ENCODE data around the gene KATNB1.

The KATNB1 gene

GRCh38 chr16:57797526-57798266 lies 62.1 kb downstream of the KATNB1 start:
- no peak for DNase-seq

DNA sequence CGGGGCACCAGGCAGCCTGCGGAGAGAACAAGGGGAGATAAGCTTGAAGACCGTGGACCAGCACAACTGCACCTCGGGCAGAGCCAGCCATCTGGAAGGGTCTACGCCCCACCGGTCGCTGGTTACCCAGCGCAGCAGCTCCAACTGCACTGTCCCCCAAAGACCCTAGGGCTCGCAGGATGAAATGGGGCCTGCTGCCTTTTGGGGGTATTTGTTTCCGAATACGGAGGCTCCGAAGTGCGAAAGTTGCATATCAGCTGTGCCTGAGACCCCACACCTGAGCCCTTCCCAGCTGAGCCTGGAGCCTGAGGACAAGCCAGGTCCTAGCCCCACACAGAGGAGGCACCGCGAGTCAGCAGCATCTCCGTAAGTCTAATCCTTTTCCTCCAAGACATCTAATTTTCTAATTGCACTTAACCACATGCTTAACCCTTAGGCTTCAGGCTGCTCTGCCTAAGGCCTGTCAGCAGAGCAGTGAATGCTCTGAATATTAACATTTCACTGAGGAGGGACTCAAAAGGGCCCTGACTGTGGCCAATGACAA lies 62.8 kb downstream of the KATNB1 start:
- no peak for DNase-seq

- no peak for DNase-seq
Measured at GRCh38 chr16:57798953-57799599, 63.5 kb downstream of the KATNB1 start.

GRCh38 chr16:57799600-57800199 lies 64.1 kb downstream of the KATNB1 start:
- DNase-seq, result no peak

- DNase-seq, result no peak
Measured at GRCh38 chr16:57800200-57801097, 64.9 kb downstream of the KATNB1 start.

DNA sequence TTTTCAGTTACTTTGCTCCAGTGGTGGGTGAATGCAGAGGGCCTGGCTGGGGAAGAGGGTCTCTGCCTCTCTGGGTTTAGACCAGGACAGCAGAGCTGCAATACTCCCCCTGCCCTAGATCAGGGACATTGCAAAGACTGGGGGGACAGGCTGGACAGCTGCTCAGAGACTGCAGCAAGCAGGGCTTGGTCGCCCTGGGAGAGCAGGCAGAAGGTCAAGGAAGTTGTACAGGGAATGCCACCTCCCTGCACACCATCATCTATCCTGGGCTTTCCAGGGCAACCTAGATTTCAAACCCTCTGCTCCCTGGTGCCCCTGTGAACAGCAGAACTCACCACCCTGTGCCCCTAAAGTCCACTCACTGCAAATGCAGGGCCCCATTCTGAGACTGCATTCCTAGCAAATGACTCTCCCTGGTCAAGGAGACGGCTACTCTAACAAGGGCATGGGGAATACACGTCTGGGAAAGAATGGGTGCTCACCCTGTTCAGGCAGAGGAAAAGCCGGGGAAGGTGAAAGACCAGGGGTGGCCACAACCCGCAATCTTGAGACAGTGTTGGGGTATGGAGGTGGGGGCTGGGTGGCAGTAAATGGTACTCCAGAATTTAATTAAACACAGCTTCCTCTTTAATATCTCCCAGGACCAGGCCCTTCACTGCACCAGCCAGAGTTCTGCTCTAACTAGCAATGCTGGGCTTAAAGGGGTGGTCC lies 65.7 kb downstream of the KATNB1 start:
- no peak for DNase-seq

DNA sequence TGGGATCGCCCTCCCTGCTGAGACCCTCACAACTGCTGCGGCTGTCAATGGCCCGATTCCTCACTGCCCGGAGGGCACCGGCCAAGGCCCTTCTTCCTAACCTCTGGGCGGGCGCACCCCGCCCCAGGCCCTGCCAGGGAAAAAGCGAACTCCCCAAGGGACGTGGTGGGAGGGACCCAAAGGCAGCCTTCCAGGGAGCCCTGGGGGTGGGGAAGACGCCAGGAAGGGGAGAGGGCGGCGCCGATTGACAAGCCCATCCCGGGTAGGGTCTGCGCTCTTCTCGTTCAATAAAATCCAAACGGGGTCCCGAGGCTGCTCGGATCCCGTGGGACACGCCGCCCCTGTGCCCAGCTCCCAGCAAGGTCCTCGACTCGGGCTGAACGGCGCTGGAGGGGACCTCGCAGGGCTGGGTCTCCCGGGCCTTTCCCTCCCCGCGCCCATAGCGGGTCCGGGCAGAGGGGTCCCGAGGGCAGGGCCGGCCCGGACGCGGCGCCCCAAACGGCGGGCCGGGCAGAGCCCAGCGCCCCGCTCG lies 66.3 kb downstream of the KATNB1 start:
- DNase-seq, result no peak

GRCh38 chr16:57802341-57803133 lies 67.0 kb downstream of the KATNB1 start, which contains the start of gene KIFC3:
TSS of gene KIFC3 (minus strand) at chr16:57802491. CDS start at chr16:57798243, 4,248 bp downstream.
- peak; percentile 82 for DNase-seq

DNA sequence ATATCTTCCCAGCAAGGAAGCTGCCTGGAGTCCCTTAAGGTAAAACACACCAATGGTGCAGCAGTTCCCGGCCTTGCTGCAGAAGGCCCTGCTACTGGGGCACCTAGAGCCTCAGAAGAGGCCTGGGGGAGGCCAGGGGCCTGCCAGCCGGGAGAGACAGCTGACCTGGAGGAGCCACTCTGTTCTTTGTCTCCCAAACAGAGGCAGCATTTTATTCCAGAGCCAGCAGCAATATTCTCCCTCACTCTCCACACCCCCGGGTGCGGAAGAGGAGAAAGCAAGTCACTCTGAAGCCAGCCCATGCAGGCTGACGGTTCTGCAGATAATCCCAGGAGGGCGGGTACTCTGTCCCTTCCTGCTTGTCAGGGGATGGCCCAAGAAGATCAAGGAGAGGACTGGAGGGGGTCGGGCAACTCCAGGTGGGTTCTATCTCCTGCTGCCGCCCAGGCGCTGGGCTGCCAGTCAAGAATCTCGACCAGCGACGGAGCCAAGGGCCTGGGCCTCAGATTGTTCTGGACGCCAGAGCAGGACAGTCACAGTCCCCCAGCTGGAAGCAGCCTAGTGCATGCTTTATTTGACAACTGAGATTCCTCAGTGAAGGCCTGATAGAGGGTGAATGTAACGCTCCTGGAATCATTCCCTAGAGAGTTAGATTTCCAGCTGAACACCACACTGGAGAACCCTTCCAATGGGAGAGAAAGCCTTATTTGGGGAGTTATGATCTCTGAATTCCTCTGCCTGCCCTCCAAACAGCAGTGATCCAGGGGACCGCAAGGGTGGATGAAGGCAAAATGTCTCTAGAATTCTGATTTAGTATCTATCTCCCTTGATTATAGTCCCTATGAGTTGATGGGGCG lies 67.8 kb downstream of the KATNB1 start:
- no peak for DNase-seq

DNA sequence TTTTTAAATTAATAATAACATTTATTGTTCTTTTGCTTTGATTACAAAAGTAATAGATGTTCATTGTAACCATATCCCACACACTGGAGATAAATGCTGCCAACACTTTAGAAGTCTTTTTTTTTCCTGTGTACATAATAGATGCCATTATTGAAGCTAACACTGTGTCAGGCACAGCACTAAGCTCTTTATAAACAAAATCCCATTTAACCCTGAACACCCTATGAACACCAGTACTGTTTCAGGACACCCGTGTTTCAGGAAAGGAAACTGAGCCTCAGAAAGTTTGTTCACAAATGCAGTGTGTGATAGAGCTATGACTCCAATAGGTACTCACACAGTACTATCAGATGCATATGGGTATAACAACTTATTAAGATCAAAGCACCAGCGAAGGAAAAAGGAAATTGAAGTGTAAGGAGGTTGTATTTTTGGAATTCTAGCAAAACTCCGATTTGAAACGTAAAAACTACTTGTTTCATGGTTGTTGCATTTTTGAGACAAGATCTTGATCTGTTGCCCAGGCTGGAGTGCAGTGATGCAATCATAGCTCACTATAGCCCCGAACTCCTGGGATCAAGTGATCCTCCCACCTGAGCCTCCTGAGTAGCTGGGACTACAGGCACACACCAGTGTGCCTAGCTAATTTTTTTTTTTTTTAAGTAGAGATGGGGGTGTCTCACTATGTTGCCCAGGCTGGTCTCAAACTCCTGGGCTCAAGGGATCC lies 68.7 kb downstream of the KATNB1 start:
- no peak for DNase-seq

GRCh38 chr16:57805176-57805575 lies 69.6 kb downstream of the KATNB1 start:
- DNase-seq, result no peak
